GM12873 (cell line): ENCODE measurements around the gene FGF14.

ENCODE experiments used
- TF ChIP-seq, protein P1 (sequence below): IDR thresholded peaks from 2 replicates; pipeline ENCODE4 v1.5.1; 2012; ENCODE audit warnings: low read depth, mild to moderate bottlenecking, moderate library complexity, low read length, control low read depth; ENCODE audit not compliant: insufficient read depth; ENCODE audit errors: missing control alignments

FGF14 gene

DNA sequence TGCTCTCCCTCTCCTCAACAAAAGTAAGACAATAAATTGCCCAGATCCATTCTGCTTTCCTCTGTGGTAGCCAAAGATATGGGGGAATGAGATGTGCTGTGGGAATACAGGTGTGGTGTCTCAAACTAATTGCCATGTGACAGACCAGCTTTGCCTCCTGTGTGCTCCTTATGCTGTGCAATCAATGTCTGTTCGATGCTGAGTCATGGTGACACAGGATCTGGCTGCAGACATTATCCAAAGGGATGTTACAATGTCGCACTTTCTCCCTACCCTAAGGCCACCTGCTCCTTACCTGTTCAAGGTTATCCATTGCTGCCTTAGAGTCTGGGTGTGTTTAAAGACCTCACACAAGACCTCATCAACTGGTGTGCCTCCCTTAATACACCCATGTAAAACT is 32.5 kb downstream of the FGF14 start:
- TF ChIP-seq, protein P1, sequence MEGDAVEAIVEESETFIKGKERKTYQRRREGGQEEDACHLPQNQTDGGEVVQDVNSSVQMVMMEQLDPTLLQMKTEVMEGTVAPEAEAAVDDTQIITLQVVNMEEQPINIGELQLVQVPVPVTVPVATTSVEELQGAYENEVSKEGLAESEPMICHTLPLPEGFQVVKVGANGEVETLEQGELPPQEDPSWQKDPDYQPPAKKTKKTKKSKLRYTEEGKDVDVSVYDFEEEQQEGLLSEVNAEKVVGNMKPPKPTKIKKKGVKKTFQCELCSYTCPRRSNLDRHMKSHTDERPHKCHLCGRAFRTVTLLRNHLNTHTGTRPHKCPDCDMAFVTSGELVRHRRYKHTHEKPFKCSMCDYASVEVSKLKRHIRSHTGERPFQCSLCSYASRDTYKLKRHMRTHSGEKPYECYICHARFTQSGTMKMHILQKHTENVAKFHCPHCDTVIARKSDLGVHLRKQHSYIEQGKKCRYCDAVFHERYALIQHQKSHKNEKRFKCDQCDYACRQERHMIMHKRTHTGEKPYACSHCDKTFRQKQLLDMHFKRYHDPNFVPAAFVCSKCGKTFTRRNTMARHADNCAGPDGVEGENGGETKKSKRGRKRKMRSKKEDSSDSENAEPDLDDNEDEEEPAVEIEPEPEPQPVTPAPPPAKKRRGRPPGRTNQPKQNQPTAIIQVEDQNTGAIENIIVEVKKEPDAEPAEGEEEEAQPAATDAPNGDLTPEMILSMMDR: no peak

DNA sequence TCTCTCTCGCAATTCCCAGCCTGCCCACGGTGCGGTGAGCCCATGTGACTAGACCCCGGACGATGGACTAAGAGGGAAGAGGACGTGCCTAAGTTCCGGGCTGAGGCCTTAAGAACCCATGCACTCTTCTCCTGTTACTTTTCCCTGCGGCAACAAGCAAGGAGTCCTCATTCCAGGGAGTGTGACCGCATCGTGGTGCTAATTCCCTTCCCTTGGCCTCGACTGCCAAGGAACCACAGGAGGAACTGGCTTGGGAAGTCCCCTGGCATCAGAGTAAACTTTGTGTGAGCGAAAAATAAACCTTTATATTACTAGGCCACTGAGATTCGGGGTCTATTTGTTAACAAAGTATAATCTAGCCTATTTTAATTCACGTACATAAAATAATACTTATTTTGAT is 34.0 kb downstream of the FGF14 start:
- TF ChIP-seq, protein P1: no peak

DNA sequence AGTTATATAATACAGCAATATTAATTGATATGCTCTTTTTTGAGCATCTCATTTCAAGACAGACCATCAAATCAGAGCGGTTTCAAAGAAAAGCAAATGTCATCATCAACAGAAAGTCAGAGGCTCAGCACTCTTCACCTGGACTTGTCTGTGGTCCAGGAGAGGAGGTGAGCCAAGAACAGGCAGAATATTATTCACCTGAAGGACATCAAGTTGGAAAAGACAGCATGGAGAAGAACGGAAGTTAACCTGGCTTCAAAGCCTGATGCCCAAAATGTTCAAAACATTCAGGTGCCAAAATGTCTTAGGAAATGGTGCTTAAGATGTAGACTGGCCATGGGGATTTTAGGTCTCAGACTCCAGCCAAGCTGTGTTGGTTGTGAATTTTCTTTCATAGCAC is 40.7 kb downstream of the FGF14 start:
- TF ChIP-seq, protein P1: no peak

DNA sequence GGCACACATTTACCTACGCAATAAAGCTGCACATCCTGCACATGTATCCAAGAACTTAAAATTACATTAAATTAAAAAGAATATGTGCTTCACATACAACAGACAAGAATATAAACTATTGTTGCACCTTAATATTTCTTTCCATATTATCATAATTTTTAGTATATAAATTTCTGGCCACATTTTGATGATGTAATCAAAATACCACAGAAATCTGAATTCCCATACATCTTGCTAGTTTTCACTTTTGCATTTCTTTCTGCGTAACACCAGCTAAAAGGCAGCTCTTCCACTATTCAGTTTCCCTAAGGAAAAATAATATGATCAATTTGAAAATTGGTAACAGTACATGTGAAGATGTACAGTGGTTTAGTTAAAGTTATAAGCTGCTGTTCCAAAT is 42.6 kb downstream of the FGF14 start:
- TF ChIP-seq, protein P1: no peak

DNA sequence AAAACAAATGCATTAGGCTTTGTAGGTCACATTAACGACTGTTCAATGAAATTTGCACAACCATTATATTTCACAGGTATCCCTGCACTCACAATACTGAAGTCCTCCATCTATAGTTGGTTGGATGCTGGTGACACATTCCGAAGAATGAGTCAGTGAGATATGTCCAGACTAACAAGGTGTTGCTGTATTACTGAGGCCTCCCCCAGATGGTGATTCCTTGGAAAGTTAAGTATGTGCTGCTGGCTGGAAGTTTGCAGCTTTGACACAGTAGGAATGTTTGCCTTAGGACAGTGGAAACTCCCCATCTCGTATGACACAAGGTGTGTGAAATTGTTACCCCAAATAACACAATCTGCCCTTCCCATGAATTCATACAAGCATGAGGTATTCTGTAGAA is 46.6 kb downstream of the FGF14 start:
- TF ChIP-seq, protein P1: no peak

DNA sequence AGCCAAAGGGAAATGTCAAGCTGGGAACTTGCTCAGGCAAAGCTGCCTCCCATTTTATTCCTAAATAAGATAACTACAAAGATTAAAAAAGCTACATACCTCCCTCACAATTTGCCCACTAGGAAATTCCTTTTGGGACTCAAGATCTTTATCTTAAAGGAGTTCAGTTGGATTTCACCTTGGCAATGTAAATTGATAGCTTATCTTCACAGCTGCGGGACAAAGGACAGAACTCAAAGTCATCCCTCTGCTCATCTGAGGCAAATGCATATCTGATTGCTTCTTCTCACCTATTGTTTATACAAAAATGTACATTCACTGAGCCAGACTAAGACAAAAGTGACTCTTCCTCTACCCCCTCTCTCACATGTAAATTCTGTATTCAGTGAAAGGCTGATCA is 47.8 kb downstream of the FGF14 start:
- TF ChIP-seq, protein P1: no peak

DNA sequence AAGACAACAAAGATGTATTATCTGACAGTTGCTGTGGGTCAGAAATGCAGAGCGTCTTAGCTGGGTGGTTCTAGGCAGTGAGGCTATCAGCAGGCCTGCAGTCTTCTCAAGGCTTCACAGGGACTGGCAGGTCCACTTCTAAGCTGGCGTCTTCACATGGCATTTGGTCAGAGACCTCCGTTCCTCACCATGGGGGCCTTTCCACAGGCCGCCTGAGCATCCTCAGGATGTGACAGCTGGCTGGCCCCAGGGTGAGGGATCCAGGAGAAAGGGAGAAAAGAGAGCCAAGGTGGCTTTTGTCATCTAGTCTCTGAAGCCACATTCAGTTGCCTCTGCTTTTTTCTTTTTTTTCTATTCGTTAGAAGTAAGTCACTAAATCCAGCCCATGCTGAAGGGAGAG is 50.3 kb downstream of the FGF14 start:
- TF ChIP-seq, protein P1: no peak

DNA sequence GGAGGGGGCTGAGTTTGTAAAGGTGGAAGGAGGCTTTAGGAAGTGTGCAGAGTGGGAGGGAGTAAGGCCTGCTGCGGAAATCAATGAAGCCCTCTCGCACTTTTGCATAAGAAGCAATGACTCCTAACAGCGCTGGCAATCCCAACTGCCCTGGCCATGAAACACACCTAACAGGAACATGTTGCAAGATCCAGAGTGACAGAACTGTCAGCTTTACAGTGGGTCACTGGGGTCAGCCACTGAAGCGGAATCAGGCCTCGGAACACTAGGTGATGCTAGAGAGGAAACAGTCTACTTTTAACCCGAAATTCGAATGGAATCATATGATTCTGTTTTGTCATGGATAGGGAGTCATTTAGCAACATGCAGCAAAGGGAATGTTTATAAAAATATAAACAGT is 54.4 kb downstream of the FGF14 start:
- TF ChIP-seq, protein P1: no peak
